GM19193 (cell line): ENCODE data around the gene PVALB.

Experiments used
- POLR2A ChIP-seq: IDR thresholded peaks from 4 replicates; pipeline ENCODE4 v1.6.1; 2011; ENCODE audit not compliant: insufficient read depth, insufficient read length; ENCODE audit errors: extremely low read depth

PVALB gene

GRCh38 chr22:36830601-36831000 is 13.8 kb upstream of the PVALB start:
- TF ChIP-seq POLR2A = no peak

- no peak for TF ChIP-seq POLR2A
Measured at GRCh38 chr22:36829370-36830002, 12.7 kb upstream of the PVALB start.

- TF ChIP-seq POLR2A = no peak
Measured at GRCh38 chr22:36828815-36829214, 12.0 kb upstream of the PVALB start.

- TF ChIP-seq POLR2A = no peak
Measured at GRCh38 chr22:36826262-36826661, 9.4 kb upstream of the PVALB start.

GRCh38 chr22:36824655-36825054 is 7.8 kb upstream of the PVALB start:
- TF ChIP-seq POLR2A = no peak

- TF ChIP-seq POLR2A = no peak
Measured at GRCh38 chr22:36823186-36823839, 6.5 kb upstream of the PVALB start.

- no peak for TF ChIP-seq POLR2A
Measured at GRCh38 chr22:36822581-36822980, 5.7 kb upstream of the PVALB start.

- TF ChIP-seq POLR2A = no peak
Measured at GRCh38 chr22:36819112-36819511, 2.3 kb upstream of the PVALB start.

GRCh38 chr22:36818010-36818642 is 1.3 kb upstream of the PVALB start:
- no peak for TF ChIP-seq POLR2A

GRCh38 chr22:36817525-36817848 is 652 bp upstream of the PVALB start:
- TF ChIP-seq POLR2A = no peak

- no peak for TF ChIP-seq POLR2A
Measured at GRCh38 chr22:36816339-36816635, 548 bp downstream of the PVALB start.

- TF ChIP-seq POLR2A = no peak
Measured at GRCh38 chr22:36815558-36816338, 1.1 kb downstream of the PVALB start.

- no peak for TF ChIP-seq POLR2A
Measured at GRCh38 chr22:36814801-36815200, 2.0 kb downstream of the PVALB start.

GRCh38 chr22:36811094-36811800 is 5.6 kb downstream of the PVALB start:
- TF ChIP-seq POLR2A = no peak

- no peak for TF ChIP-seq POLR2A
Measured at GRCh38 chr22:36809351-36809750, 7.5 kb downstream of the PVALB start.
